Stimulated activated CD8-positive, alpha-beta memory T cell treated with anti-CD3 and anti-CD28 coated beads, Interleukin-4, amount 100 ng/mL, for 4 hours (primary cell): ENCODE results near the gene PLEKHJ1.

Experiments
- DNase-seq, 2 donors: peaks; one replicate each; pipeline ENCODE4 v3.0.0-alpha.2; 2020; ENCODE audit warnings: low read depth in 2 of 2, low spot score in 1 of 2

Gene PLEKHJ1

DNA sequence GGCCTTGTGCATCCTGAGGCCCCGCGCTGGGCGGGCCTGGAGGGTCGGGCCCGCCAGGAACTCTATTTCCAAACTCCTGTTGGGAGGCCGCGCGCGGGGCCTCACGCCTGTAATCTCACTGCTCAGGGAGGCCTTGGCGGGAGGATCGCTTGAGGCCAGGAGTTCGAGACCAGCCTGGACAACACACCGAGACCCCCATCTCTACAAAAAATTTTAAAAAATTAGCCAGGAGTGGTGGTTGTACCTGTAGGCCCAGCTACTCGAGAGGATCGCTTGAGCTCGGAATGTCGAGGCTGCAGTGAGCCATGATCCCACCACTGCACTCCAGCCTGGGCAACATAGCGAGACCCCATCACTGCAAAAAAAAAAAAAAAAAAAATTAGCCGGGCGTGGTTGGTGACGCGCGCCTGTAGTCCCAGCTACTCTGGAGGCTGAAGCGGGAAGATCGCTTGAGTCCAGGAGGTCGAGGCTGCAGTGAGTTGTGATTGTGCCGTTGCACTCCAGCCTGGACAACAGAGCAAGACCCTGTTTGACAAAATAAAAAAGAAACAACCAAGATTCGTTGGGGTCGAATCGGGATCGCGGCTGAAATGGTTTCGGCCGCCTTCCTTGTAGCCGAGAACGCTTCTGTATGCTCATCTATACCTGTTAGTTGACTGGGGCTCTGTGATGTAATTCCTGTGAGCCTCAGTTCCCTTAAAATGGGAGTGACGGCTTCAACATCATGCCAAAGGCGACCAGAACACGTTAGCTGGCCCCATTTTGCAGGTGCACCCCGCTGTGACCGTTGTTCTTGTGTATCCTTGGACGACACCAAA is 1.1 kb upstream of the PLEKHJ1 start:
- no peak for DNase-seq

DNA sequence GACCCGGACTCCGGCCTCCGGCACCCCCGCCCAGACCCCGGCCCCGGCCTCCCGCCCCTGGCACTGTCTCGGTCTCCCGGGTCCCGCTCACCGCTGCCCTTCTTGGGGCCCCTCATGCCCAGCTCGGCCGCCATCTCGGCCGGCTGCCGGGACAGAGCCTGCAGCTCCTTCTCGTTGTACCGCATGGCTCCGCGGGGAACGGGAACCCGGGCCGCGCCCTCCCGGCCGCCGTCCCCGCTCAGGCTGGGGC is 140 bp downstream of the PLEKHJ1 start:
- no peak for DNase-seq

DNA sequence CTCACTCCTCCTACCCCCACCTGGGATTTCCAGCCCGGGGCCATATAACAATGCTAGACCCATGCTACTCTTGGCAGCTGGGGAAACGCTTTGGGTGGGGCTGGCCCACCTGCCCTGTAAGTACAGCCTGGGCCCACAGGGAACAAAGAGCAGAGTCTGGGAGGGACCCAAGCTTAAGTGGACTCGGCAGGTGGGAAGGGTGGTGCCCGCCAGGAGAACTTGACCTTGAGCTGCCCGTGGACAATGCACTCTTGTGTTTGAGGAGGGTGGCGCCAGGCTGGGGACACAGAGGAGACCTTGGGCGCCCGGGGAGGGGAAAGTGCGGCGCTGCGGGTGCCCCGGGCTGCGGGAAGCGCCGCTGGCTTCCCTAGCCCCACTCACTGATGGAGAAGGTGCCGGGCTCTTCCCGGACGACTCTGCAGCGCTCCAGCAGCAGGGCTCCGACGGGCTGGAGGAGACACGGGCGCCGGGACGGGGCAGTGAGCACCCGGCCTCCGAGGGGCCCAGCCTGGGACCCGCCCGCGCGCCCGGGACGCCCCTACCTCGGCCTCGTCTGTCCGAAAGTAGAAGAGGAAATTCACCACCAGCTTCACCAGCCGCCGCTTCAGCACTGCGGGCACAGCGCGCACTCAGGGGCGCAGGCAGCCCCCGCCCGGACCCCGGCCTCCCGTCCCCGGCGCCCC is 607 bp downstream of the PLEKHJ1 start:
- DNase-seq = no peak

DNA sequence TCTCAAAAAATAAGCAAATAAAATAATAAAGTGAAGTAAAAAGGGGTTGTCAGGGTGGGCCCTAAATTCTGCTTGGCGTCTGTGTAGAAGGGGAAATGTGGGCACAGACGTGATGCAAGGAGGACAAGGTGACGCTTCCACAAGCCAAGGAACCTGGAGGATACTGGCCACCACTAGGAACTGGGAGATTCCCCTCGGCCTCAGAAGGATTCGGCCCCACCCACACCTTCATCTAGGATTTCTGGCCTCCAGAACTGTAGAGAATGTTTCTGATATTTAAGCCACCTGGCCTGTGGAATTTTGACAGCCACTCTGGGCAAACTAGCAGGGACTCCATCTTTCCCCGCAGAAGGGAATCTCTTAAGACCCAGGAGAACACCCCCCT is 1.1 kb downstream of the PLEKHJ1 start:
- DNase-seq = no peak

DNA sequence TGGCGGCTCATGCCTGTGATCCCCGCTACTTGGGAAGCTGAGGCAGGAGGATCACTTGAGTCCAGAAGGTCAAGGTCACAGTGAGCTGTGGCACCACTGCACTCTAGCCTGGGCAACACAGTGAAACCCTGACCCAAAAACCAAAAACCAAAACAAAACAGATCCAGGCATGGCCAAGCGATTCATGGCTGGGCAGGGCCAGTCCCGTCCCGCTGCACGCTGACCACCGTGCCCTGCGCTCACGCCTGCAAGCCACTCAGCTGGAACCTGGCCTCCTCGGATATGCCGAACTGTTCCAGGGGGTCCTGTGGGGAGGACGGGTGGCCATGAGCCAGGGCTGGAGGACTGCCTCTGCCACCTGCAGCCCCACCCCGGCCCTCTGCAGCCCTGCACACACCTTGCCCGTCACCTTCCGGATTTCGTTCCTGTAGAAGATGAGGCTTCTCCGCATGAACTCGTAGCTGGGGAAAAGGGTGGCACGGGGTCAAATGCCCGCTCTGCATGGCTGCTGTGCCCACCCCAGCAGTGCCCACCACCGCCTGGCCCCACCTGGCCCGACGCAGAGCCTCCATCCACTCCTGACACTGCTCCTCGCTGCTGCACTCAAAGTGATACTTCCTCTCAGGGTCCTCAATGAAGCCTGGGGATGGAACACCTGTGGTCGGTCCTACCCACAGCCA is 2.4 kb downstream of the PLEKHJ1 start:
- DNase-seq = no peak

DNA sequence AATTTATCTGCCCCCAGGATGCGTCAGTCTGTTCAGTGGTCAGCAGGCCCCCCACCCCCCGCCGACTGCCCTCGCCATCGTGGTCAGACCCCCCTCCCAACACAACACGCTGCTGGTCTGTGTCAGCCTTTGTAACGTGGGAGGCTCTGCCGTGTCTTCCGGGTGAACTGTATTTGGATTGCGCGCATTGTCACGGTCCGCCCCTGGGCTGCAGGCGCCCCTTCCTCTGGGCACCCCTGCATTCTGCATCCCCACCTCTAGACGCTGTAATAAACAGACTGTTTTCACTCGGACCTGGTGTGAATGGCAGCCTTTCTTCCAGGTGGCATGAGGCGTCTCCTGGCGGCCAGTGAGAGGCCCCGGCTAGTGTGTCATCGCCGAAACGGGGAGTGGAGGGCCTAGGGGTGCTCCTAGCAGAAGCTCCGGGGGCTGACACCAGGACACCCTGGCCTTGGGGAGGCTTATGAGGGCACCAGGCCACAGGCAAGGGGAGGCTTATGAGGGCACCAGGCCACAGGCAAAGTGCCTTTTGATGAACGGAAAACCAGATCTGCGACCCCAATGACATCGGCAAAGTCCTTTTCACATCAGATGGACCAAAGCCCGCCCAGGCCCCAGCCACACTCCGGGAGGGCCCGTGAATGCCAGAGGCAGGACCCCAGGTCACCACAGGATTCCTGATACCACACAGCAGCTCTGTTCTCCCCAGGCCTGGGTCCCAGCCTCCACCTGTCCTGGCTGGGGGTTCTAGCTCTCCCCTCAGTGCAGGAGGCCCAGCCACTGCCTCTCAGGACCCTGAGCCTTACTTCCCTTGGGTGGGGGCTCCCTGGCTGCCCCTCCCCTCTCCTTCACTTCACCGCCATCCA is 3.6 kb downstream of the PLEKHJ1 start:
- no peak for DNase-seq

DNA sequence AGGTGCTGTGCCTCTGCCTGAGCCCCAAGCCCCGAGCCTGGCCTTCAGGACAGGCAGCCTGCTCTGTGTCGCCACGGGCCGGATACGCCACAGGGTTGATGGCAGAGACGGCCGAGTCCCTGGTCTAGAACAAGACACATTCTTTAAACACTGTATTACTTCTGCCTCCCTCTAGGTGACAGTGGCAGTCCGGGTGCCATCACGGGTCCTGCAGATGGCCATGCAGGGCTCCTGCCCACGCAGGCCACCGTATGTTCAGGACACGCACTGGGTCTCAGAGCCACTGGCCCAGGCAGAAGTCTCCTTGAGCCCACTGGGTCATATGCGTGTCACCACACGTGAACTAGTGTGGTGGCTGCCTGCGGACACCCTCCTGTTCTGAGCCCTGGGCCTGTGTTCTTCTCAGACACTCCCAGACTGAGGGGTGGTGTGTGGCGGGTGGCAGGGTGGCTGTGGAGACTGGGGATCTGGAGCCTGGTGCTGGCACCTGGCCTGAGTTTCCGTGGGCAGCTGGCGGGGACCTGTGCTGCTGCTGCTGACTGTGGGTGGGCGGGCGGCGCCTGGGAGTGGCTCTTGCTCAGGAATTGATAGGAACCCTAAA is 4.4 kb downstream of the PLEKHJ1 start:
- no peak for DNase-seq

DNA sequence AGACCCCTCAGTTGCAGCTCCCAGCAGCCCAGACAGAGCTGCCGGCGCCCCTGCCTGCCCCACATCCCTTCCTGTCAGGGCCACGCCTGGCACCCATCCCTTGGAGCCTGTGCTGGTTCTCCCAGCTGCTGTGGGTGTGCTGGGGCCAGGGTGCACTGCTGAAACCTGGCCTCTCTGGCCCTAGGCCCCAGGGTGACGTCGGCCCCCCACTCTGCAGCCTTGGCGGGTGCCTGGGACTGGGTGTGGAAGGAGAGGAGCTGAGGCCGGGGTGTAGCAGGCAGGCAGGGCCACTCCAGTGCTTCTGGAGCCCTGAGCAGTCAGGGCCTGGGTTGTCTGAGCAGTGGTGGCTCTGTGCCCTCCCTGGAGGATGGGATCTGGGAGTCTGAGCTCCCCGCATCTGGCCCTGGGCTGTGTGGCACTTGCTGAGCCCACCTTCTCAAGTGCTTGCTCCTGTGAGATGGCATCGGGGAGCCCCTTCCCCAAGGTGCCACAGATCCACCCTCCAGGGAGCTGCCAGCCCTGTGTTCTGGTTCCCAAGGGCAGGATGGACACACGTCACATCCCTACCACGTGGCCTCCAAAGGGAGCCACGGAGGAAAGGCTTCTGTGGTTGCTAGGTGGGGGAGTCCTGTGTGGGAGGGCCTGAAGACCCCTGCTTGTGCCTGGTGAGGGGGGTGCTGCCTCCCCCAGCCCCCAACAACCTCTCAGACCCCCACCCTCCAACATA is 5.2 kb downstream of the PLEKHJ1 start:
- DNase-seq = no peak

DNA sequence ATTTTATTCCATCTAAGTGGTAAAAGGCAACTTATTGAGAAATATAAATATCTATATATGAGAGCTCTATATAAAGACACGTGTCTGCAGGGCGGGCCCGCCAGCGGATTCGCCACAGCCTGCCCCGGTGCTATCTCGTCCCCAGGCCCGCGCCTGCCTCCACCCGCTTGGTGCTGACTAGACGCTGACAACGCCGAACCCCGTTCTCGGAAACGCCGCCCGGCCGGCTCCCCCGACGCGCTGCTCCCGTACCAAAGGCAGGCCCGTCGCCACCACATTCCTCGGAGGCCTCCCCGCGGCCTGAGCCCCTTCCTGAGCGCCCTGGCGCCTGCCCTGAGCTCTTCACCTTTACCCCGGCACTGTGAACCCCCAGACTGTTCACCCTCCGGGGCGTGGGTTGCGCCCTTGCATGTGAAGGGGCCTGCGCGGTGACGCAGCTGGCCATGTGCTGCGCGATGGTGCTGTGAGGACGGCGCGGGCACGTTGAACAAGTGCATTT is 6.0 kb downstream of the PLEKHJ1 start:
- no peak for DNase-seq

DNA sequence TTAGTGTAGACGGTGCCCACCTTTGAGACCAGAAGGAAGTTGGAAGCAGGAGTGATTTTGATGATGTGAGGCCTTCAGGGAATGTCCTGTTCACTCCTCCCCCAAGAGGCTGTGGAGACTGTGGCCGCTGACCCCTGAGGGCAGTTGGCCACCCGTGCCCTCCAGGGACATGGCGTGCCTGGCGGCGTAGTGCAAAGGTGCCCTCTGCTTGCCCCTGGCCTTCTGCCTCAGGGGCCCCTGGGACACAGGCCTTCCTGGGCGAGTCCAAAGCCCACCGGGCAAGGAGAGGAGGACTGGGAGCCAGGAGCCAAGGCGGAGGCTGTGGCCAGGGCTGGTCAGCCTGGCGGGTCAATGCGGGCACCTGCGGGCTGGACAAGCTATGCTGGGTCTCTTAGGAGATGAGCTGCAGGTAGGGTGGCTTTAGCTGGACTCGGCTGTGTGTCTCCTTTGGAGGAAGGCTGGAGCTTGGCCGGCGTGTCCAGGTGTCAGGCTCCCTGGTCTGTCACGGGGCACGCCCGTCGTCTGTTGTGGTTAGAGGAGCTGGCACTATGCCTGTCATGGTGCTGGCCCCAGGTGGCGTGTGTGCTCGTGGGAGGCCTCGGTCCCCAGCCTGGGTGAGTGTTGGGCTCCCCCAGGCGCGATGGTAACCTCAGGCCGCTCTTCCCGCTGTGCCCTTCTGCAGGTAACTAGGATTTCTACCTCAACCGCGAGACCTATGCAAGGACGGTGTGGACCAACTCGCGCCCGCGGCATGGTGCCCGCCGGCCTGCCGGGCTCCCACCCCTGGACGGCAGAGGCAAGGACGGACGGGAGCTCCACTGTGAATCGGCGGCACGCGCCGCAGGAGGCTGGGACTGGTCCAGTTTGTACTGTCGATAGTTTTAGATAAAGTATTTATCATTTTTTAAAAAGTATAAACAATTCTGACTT is 6.8 kb downstream of the PLEKHJ1 start:
- DNase-seq = no peak

DNA sequence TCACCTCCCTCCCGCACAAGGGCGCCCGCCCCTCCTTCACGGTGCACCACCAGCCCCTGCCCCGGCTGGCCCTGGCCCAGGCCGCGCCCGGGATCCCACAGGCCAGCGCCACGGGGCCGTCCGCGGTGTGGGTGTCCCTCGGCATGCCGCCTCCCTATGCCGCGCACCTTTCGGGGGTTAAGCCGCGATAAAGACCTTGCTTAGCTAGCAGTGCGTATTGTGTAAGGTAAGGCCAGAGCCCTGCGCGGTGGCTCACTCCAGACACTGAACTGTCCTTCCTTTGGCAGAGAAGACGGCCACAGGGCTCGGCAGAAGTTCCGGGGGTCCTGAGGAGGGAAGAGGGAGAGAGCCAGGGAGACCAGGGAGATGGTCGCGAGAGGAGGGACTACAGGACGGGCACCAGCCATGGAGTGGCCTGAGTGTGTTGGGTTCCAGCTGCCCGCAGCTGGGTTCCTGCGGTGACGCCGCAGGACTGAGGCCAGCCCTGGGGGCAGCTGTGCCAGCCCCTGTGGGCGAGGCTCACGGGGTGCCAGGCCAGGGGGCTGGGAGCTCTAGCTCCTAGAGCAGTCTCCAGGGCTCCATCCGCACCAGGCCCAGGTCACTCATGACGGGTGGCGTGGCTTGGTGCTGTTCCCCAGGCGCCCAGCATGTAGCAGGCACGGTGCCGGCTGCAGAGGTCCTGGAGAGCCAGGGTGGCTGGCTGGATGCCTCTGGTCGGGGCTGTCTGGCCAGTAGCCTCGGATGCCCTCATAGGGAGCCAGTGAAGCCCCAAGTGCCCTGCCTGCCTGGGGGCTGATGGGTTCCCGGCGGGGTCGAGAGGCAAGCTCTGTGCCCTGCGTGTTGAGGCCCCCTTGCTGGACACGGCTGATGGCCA is 7.7 kb downstream of the PLEKHJ1 start:
- DNase-seq = no peak

DNA sequence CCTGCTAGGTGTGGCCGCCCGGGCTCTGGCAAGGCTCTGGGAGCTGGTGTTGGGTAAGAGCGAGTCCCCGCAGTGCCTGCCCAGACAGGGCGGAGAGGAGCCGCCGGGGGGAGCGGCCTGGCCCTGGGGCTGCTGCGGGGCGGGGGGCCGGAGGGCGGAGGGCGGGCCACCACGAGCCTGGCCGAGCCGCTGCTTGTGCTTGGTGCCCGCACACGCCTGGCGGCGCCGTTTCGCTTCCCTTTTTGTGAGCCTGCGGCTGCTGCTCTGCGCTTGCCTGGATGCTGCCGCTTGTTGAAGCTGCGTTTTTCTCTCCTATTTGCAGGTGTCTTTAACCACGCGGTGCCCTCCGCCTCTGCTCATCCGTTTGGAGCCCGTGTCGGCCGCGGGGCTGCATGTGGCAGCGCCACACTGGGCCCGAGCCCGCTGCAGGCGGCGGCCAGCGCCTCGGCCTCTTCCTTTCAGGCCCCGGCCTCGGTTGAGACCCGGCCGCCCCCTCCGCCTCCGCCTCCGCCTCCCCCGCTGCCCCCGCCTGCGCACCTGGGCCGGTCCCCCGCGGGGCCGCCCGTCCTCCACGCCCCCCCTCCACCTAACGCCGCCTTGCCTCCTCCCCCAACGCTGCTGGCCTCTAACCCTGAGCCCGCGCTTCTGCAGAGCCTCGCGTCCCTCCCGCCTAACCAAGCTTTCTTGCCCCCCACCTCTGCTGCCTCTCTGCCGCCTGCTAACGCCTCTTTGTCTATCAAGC is 8.5 kb downstream of the PLEKHJ1 start:
- no peak for DNase-seq

DNA sequence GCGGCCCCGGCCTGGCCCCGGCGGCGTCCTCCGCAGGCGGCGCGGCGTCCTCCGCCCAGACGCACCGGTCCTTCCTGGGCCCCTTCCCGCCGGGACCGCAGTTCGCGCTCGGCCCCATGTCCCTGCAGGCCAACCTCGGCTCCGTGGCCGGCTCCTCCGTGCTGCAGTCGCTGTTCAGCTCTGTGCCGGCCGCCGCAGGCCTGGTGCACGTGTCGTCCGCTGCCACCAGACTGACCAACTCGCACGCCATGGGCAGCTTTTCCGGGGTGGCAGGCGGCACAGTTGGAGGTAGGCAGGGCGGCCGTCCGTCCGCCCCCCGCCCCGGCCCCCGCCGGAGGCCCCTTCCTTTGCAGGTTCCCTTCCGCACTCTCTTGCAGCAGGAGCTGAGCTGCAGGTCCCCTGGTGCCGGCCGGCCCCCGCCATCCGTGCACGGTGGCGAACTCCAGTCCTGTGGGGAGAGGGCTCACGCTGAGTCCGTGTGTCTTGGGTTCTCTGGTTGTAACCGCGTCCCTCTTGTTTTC is 9.2 kb downstream of the PLEKHJ1 start:
- no peak for DNase-seq

DNA sequence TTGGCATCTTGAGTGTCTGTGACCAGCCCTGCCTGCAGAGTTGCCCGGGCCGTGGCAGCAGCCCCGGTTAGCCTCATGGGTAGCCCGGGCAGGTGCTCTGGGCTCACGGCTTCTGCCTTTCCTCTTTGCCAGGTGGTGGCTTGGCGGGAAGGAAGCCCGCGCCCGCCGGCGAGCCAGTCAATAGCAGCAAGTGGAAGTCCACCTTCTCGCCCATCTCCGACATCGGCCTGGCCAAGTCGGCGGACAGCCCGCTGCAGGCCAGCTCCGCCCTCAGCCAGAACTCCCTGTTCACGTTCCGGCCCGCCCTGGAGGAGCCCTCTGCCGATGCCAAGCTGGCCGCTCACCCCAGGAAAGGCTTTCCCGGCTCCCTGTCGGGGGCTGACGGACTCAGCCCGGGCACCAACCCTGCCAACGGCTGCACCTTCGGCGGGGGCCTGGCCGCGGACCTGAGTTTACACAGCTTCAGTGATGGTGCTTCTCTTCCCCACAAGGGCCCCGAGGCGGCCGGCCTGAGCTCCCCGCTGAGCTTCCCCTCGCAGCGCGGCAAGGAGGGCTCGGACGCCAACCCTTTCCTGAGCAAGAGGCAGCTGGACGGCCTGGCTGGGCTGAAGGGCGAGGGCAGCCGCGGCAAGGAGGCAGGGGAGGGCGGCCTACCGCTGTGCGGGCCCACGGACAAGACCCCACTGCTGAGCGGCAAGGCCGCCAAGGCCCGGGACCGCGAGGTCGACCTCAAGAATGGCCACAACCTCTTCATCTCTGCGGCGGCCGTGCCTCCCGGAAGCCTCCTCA is 9.9 kb downstream of the PLEKHJ1 start:
- DNase-seq = no peak

DNA sequence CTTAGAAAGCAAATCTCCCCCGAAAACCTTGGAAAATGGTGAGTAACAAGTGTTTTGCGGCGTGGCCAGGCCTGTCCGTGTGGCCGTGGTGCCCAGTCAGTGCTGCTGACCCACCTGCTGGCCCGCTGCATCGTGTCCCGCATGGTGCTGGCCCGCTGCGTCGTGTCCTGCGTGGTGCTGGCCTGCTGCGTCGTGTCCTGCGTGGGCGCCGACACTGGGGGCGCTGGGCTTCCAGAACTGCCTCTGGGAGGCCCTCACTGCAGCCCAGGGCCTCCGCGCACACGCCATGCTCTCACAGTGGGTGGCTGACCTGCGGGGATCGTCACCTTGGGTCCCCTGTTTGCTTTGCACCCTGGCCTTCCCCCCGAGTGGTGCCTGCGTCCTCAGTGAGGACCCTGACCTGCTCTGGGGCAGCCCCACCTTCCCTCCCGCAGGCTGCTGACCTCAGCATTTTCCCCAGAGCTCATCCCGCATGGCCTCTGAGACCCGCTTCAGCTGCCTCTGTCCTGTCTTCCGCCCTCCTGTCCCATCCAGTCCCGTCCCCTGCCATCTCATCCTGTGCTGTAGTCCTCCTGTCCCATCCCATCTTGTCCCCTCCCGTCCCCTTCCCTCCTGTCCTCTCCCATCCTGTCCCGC is 10.6 kb downstream of the PLEKHJ1 start:
- DNase-seq = no peak

DNA sequence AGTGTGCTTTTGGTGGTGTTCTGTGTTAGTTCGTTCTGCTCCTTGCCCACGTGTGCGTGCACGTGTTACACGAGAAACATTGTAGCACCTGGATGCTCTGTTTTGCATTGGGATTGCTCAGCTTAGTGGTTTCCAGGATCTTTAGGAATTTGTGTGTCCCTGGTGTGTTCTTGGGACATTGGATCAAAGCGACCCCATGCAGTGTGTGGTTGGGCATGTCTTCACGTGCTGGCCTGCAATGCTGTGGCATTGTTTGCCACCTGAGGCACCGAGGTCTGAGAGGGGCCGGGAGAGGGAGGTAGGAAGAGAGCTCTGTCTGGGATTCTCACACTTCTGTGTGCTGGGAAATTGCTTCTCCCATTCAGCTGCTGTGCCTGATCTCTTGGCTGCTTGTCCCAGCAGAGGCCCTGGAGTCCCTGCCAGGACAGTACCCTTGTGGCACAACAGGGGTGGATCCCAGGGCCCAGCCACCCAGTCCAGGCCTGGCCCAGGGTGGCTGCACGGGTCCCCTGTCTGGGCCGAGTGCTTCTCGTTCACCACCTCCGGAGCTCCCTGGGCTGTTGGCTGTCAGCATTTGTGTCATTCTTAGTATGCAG is 11.3 kb downstream of the PLEKHJ1 start:
- no peak for DNase-seq
